ENCODE data around the gene MIP.
"Not testable (repeated sequence)": the region's sequence is repeated elsewhere in the genome, so short reads cannot be mapped to it uniquely, and the experiment has no call there.

Gene MIP

DNA sequence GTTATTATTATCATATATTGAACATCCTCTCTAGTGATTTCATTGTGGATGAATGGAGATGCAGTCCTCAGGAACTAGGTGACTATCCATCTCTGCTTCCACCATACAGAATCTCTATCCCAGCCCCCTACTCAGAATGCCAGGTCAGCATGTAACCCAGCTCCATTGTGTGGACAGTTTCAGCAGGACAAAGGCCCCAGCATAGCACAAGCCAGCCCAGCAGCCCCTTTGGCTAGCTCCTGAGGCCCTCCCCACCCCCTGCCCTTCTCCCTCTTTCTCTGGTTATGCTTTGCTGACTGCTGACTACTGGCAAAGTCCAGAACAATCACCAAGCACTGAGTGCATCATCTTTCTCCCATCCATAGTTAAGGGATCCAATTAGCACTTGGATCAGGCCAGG is 8.1 kb upstream of the MIP start:
- no peak for DNase-seq

DNA sequence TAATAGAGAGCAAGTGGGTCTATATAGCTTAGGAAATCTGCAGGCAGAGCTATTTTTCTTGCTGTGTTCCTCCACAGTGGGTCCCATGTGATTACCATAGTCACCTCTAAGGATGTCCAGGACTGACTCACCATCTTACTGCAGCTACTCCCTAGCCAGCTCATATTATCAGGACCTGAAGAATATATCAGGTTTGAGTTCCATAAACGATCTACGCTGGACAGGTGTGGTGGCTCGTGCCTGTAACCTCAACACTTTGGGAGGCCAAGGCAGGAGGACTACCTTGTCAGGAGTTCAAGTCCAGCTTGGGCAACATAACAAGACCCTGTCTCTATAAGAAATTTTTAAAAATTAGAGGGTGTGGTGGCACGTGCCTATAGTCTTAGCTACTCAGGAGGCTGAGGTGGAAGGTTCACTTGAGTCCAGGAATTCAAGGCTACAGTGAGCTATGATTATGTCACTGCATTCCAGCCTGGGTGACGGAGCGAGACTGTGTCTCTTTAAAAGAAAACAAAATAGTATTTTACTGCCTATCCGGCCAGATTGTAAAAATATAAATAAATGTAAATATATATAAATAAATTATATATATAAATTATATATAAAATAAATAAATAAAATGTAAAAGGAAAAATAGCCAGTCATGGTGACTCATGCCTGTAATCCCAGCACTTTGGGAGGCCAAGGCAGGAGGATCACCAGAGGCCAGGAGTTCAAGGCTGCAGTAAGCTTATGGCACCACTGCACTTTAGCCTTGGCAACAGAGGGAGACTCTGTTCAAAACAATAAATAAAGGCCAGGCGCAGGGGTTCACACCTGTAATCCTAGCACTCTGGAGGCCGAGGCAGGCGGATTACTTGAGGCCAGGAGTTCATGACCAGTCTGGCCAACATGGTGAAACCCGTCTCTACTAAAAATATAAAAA is 7.0 kb upstream of the MIP start:
- DNase-seq: no peak

DNA sequence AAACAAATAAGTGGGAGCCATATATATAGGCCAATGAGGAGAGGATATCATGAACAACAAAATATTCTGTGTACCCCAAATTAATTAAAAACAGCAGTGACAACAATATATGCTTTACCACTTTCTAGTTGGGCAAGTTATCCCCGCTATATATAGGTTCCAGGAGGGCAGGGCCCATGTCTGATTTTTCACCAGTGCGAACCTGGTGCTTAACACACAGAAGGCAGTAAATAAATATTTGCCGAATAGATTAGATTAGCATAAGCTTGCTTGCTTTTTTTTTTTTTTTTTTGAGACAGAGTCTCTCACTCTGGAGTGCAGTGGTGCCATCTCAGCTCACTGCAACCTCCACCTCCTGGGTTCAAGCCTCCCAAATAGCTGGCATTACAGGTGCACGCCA is 3.4 kb upstream of the MIP start:
- no peak for DNase-seq

DNA sequence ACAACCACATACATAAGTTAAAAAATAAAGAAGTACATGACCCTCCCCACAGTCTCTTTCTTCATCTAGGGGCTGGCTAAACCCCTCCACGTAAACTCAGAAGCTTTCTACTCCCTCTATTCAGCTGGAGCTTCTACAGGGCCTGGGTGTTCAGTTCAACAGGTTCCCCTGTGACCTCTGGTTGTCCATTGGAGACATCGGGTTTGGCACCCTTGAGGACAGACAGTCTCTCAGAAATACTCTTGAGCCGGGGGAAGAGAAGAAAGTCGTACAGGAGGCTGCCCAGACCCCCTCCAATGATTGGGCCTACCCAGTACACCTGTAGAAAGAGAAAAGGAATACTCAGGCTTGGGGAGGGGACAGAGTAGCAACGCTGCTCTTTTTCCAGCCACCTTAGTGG is 3.3 kb downstream of the MIP start:
- DNase-seq: no peak

- DNase-seq: no peak
These were observed 4.2 kb downstream of the MIP start for GRCh38 chr12:56450241-56450640.

DNA sequence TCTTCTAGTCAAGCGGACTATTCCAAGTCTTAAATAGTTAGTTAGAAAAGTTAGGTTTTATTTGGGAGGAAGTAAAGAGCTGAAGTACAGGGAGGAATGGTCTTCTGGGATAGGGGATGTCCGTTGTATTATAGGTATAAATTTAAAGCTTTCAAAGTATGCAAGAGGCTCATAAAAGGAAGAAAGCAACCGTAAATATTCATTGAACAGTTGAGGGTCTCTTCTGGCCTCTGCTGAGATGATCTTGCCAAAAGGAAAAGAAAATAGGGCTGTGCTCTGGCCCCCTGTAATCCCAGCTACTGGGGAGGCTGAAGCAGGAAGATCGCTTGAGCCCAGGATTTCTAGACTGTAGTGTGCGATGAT is 4.9 kb downstream of the MIP start:
- DNase-seq: no peak

DNA sequence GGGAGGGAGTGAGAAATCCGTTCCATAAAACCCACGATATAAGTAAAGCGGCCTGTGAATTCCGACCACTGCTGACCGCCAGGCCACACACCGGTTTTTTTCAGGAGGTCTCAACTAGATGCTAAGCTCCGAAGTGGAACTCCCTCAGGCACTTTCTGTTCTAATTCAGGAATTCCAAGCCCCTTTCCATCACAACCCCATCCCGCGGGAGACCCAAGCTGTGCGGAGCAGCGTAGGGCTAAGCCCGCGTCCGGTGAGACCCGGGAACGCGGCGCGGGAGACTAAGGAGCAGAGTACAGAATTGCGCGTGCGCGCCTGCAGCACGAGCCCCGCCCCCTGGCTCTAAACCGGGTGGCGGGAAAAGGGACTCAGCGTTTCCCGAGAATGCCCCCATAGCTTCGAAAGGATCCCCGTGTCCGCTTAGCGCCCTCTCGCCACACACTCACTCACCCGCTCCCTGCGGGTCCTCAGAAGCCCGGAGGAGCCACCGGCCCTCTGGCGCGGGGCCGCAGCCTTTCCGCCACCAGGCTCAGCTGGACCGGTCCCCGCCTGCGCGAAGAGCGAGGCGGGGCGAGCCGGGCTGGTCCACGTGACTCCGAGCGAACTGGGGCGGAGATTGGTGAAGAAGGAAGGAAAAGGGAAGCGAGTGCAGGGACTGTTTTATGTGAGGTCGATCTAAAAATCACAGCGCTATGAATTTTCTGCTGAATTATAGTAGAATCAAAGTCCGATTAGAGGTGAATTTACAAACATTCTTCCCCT is 5.4 kb downstream of the MIP start, which contains the start of gene TIMELESS:
TIMELESS (minus strand) TSS at position 567 of the 762 bp plus-strand sequence. CDS start 15,256 bp downstream, outside the sequence.
- DNase-seq: no peak

DNA sequence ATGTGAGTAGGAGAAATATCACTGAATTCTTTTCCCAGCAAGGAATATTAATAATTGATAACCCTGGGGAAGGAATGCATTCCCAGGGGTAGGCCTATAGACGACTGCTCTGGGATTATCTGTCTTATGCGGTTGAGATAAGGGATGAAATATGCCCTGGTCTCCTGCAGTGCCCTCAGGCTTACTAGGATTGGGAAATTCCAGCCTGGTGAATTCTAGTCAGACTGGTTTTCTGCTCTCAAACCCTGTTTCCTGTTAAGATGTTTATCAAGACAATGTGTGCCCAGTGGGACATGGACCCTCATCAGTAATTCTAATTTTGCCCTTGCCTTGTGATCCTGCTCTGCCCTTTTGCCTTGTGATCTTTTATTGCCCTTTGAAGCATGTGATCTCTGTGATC is 11.2 kb downstream of the MIP start:
- not testable (repeated sequence) for DNase-seq

DNA sequence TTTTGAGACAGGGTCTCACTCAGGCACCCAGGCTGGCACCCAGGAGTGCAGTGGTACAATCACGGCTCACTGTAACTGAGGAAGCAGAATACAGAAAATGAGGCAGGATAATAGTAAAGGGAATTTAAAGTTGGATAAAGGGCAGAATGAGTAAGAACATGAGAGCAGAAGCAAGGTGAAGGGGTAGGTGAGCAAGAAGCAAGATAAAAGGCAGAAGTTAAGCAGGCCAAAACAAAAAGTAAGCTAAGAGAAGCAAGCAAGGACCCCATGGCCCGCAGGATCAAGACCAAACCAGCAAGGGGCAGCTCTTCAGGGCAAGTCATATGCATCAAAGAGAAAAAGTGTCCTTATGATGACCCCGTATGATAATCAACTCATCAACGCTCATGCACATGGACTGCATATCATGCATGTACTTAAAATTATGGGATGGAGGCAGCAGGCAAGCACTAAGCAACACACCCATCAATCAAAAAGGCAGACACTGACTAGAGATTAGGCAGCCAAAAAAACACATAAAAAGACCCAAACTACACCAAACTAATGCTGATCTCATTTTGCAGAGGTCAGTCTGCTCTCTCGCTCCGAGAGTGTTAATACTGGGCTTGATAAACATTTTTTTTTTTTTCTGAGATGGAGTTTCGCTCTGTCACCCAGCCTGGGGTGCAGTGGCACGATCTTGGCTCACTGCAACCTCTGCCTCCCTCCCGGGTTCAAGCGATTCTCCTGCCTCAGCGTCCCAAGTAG is 16.9 kb downstream of the MIP start:
- DNase-seq: no peak

DNA sequence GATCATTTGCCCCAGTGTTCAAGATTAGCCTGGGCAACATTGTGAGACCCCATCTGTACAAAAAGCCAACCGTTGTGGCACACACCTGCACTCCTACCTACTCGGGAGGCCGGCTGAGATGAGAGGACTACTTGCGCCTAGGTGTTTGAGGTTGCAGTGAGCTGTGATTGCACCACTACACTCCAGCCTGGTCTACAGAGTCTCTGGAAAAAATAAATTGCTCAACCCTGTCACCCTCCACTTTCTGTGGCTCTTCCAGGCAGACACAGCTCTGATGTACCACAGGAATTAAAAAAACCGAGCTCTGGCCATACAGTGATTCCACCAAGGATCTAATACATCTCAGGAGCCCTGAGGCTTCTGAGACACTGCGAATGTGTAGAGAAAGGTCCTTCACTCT is 19.6 kb downstream of the MIP start:
- DNase-seq: no peak

DNA sequence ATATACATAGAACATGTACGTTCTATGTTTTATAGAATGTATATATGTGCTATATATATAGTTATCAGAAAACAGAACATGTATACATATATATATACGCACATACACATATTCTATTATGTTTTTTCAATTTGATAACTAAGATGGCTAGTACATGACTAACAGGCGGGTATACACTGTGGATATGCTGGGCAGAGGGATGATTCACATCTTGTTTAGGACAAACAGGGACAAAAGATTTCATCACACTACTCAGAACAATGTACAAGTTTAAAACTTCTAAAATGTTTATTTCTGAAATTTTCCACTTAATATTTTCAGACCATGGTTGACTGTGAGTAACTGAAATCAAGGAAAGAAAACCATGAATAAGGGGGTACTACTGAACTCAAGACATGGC is 22.6 kb downstream of the MIP start:
- no peak for DNase-seq

GRCh38 chr12:56431288-56431687 is 23.2 kb downstream of the MIP start:
- no peak for DNase-seq

DNA sequence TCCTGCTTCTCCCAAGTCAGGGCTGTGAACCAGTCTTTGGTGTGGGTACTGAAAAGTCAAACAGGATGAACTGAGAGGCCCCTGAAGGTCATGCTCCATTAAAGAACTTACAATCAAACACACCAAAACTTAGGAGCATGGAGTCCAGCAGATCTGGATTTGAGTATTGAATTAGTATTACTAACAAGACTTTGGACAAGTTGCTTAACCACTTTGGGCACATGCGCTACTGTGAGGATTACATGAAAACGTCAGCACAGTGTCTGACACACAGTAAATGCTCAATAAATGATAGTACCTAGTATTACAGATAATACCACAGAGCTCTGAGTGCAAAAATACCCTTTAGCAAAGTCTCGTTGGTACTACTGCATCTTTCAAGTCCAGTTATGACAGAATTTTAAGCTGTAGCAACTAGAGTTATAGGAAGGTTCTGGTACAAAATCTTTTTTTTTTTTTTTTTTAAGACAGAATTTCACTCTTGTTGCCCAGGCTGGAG is 28.5 kb downstream of the MIP start:
- no peak for DNase-seq

DNA sequence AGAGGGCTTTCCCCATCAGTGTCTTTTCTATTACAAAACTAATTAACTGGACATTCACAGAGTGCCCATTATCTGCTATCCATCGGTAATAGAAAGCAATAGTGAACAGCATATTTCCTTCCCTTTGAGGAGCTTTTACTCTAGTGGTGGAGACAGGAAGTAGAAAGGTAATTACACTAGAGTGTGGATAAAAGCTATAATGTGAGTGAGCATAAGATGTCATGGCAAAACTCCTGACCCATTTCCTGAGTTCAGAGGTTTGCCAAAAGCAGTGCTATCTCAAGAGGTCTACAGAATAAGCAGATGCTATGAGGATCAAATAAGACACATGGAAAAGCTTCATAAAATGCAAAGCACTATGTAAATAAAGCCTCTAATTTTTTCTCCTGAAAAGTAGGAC is 29.3 kb downstream of the MIP start:
- DNase-seq: no peak

DNA sequence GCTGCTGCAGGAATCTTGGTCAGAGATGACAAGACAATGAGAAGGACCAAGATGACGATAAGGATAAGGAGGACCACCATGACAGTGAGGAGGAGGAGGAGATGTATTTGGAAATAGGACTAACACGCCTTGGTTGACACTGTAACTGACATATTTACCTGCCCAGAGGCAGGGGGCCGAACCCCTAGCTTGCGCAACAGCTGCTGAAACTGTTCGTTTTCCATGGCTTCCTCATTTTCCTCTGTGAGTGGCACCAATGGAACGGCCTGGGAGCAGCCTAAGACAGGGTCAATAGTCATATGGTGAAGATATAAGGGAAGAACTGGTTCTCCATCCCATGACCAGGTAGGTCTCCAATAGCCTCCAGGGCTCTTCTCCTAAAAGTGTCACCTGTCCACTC is 34.0 kb downstream of the MIP start:
- DNase-seq: no peak

DNA sequence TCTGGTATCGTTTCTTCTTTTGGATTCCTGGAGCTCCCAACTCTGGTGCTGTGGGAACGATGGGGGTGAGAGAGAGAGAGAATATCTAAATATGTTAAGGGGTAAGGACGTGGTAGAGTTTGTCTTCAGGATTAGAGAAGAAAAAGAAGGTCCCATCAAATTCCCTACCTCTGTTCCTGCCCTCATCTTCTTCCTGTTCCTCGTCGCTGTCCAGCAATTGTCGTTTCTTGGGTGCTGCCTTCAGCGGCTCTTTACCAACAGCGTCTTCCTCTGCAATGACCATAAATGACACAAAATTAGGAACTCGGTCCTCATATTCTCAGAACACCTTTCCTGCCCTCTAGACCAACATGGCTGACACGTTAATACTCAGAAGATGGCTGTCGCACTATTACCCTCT is 36.7 kb downstream of the MIP start:
- no peak for DNase-seq

DNA sequence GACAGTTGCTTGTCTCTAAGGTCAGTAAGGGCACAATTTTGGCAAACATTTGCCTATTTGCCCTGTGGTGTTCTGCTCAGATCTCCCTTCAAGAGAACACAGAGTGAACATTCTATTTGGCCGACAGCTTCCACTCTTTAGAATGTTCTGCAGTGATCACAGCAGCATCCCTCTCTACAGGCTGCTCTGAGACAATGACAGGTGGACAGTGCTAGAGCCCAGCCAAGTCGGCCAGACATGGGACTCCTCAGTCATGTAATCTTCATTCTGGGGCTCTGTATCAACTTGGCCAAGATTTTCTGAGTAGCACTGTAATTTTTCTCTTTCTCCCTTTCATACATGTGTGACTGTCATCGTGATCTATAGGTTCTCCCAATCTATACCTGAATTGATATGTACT is 40.1 kb downstream of the MIP start:
- DNase-seq: no peak

DNA sequence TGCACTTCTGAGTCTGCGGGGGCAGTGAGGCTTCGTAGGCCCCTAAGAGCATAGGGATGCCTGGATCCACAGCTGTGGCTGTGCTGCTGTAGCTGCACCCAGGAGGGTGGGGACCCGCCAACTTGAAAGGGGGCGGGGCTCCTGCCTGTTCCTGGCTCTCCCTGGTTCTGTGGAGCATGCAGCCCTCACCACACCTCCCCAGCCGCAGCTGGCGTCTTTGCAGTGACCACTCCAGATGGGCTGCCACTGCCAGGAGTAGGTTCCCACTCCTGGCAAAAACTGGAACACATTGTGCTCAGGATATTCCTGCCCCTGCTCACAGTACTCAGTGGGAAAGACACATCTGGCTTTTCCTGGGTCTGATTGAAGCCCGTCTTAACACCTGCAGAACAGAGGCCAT is 41.1 kb downstream of the MIP start:
- DNase-seq: no peak

DNA sequence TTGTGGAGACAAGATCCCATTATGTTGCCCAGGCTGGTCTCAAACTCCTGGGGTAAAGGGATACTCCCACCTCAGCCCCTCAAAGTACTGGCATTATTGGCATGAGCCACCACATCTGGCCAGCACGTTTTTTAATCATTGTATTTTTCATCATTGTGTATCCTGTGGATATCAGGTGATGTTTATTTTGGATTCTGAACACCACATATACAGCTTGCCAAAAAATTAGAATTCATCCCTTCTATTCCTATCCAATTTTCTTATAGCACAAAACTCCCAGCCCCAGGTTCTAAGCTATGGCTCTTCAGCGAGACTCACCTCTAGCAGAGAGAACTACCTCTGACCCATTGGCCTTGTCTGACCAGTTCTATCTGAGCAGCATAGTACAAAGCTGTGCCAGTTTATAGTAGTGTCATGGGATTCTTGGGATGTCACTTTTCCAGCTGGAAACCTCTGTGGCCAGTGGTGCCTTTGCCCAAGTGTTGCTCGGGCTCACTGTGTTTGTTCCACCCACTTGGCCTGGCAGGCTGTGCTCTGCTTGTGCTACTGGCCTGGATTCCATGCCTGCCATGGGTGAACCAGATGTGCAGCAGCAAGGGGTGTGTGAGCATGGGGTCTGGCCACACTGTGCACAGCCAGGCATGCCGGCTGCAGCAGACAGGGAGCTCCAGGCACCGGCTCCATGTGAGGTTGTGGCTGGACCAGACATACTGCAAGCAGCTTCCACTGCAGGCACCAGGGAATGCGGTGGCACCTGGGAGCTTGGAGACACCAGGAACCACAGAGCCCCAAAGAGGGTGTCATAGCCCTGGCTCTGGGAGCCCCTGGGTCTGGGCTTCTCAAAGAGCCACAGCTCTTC is 42.4 kb downstream of the MIP start:
- DNase-seq: no peak

DNA sequence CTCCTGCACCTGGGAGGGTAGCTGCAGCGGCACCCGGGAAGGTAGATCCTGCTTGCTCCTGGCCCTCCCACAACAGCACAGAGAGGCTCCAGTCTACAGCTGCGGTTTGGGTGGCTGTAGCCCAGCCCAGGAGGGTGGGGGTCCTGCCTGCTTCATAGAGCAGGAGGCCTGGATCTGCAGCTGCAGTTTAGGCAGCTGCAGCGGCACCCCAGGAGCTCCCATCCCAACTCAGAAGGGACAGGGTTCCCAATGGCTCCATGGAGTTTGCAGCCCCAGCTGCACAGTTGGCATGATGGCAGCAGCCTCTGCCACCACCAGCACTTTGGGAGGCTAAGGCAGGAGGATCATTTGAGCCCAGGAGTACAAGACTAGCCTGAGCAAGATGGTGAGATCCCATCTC is 43.7 kb downstream of the MIP start:
- DNase-seq: no peak

DNA sequence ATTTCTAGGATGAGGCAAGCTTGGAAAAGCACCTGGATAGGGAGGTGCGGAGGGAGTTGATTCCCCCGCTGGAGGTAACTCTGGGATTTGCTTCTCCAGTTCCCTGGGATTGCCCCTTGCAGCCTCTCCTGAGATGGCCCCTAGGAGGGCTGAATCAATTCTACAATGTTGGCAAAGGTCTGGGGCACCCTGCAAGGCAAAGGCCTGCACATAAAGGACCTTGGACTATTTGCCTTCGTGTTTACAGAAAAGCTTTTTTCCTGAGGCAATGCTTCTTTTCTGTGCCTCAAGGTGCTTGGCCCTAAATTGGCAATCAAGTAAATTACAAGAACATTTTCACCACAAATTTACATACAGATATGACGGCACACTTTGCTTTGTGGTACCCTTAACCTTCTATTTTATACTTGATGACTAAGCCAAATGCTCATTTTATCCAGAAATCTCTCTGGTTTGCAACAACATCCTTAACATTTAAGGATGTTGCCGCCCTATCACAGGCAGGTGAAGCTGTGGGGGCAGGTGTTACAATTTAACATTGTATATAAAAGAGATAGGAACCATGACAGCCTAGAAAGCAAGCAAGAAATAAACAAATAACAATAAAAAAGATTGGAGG is 45.5 kb downstream of the MIP start:
- DNase-seq: no peak

DNA sequence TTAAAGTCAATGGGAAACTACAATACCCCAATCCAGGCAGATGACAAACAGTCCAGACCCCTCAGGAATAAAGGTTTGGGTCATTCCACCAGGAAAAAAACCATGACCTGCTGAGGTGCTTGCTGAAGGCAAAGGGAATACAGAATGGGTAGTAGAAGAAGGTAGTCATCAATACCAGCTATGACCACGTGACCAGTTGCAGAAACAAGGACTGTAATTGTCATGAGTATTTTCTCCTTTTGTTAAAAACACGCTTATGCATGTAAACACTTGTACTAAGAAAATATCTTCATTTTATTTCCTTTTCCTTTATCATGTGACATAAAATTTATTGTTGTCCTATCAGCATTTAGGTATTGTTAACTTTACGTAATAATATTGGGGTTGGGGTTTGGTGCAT is 50.2 kb downstream of the MIP start:
- not testable (repeated sequence) for DNase-seq
